ENCODE data around the gene SHLD1.

Gene SHLD1

GRCh38 chr20:5810800-5811422, 60.7 kb downstream of the SHLD1 start:
- TF ChIP-seq, protein P1, sequence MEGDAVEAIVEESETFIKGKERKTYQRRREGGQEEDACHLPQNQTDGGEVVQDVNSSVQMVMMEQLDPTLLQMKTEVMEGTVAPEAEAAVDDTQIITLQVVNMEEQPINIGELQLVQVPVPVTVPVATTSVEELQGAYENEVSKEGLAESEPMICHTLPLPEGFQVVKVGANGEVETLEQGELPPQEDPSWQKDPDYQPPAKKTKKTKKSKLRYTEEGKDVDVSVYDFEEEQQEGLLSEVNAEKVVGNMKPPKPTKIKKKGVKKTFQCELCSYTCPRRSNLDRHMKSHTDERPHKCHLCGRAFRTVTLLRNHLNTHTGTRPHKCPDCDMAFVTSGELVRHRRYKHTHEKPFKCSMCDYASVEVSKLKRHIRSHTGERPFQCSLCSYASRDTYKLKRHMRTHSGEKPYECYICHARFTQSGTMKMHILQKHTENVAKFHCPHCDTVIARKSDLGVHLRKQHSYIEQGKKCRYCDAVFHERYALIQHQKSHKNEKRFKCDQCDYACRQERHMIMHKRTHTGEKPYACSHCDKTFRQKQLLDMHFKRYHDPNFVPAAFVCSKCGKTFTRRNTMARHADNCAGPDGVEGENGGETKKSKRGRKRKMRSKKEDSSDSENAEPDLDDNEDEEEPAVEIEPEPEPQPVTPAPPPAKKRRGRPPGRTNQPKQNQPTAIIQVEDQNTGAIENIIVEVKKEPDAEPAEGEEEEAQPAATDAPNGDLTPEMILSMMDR (IDR thresholded peaks at IDR 0.05) = no peak
- H3K27ac ChIP-seq = no peak overlapping the region
- no peak overlapping the region for H2AFZ ChIP-seq
- no peak overlapping the region for H3K4me2 ChIP-seq (ENCODE audit: low read length)
- H3K27me3 ChIP-seq (ENCODE audit: control insufficient read depth, insufficient read depth, low read length) = no peaks in the 10 kb centered on the region
- H3K9ac ChIP-seq = no peak overlapping the region
- no peaks in the 10 kb centered on the region for H3K9me3 ChIP-seq (ENCODE audit: control insufficient read depth, low read length)
- no peaks in the 10 kb centered on the region for H3K4me1 ChIP-seq
- no peaks in the 10 kb centered on the region for H3K36me3 ChIP-seq (ENCODE audit: control insufficient read depth, insufficient read depth, low read length)
- H3K79me2 ChIP-seq = no peaks in the 10 kb centered on the region
- H3K4me3 ChIP-seq (ENCODE audit: low read depth, low read length) = no peak overlapping the region

- Histone ChIP-seq H3K9ac (no peak overlapping the region), H3K27me3 (ENCODE audit: control insufficient read depth, insufficient read depth, low read length) (no peaks in the 10 kb centered on the region), H3K36me3 (ENCODE audit: control insufficient read depth, insufficient read depth, low read length) (no peaks in the 10 kb centered on the region), H3K4me1 (no peaks in the 10 kb centered on the region), H2AFZ (no peak overlapping the region), H3K27ac (no peak overlapping the region), H3K4me2 (ENCODE audit: low read length) (no peak overlapping the region), H3K79me2 (no peaks in the 10 kb centered on the region), H3K9me3 (ENCODE audit: control insufficient read depth, low read length) (no peaks in the 10 kb centered on the region), H3K4me3 (ENCODE audit: low read depth, low read length) (no peak overlapping the region)
- TF ChIP-seq, protein P1 (IDR thresholded peaks at IDR 0.05) = no peak
Observed at GRCh38 chr20:5811746-5812145, 61.5 kb downstream of the SHLD1 start.

DNA sequence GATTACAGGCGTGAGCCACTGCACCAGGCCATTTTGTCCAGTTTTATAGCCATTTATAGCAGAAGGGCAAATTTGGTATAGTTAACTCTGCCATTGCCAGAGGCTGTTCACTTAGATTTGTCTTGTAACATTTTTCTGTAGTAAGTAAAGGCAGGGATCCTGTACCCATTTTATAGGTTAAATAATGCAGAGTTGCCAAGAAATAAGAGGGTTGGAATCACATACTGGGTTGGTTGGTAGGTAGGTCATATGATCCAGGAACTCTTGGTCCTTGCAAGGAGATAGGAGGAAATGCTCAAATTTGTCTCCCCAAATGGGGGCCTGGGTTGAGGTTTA, 68.1 kb downstream of the SHLD1 start:
- TF ChIP-seq, protein P1 (IDR thresholded peaks at IDR 0.05) = no peak
- Histone ChIP-seq H3K9ac (no peak overlapping the region), H3K36me3 (ENCODE audit: control insufficient read depth, insufficient read depth, low read length) (no peaks in the 10 kb centered on the region), H3K4me2 (ENCODE audit: low read length) (no peak overlapping the region), H2AFZ (no peak overlapping the region), H3K79me2 (no peaks in the 10 kb centered on the region), H3K27ac (no peak overlapping the region), H3K9me3 (ENCODE audit: control insufficient read depth, low read length) (no peaks in the 10 kb centered on the region), H3K4me1 (no peaks in the 10 kb centered on the region), H3K4me3 (ENCODE audit: low read depth, low read length) (no peak overlapping the region), H3K27me3 (ENCODE audit: control insufficient read depth, insufficient read depth, low read length) (no peaks in the 10 kb centered on the region)

DNA sequence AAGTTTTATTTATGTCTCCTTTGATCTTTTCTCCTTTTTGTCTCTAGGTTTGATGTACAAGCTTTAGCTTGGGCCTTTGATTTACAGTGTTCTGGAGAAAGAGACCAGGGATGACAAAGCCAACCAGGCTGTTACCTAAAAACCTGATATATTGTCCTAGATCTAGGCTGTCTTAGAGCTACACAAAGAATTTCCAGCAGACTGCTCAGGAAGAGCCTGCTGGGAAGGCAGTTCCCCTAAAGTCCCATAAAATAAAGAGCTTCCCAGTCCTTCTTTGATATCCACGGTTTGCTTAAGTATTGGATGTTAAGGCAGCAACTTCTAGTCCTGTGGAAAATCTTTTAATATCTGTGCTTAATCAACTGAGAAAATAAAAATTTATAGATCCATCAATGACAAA, 70.5 kb downstream of the SHLD1 start:
- H3K9me3 ChIP-seq (ENCODE audit: control insufficient read depth, low read length) = no peaks in the 10 kb centered on the region
- no peaks in the 10 kb centered on the region for H3K27me3 ChIP-seq (ENCODE audit: control insufficient read depth, insufficient read depth, low read length)
- H3K4me2 ChIP-seq (ENCODE audit: low read length) = no peak overlapping the region
- H3K9ac ChIP-seq = no peak overlapping the region
- no peak overlapping the region for H3K4me3 ChIP-seq (ENCODE audit: low read depth, low read length)
- H3K27ac ChIP-seq = no peak overlapping the region
- H3K79me2 ChIP-seq = no peaks in the 10 kb centered on the region
- H3K4me1 ChIP-seq = no peaks in the 10 kb centered on the region
- TF ChIP-seq, protein P1 (IDR thresholded peaks at IDR 0.05) = no peak
- no peak overlapping the region for H2AFZ ChIP-seq
- H3K36me3 ChIP-seq (ENCODE audit: control insufficient read depth, insufficient read depth, low read length) = no peaks in the 10 kb centered on the region

DNA sequence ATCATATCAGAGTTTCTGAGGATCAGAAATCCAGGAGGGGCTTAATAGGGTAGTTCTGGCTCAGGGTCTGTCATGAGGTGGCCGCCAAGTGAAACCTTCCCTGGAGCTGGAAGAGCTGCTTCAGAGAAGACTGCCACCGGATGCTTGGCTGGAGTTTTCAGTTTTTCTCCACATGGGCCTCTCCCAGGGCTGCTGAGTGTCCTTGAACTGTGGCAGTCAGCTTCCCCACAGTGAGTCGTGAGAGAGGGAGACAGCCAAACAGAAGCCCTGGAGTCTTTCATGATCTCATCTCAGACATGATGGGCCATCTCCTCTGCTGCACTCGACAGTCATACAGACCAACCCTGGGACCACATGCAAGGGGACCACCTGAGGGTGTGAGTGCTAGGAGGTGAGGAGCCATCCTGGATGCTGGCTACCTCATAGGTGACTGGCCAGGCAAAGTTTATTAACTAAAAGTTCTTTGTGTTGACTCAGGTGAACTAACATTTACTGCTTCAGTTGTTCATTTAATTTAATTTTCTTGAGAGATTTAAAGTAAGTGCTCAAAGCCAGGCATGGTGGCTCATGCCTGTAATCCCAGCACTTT, 71.5 kb downstream of the SHLD1 start:
- Histone ChIP-seq H3K9me3 (ENCODE audit: control insufficient read depth, low read length) (no peaks in the 10 kb centered on the region), H3K4me1 (no peaks in the 10 kb centered on the region), H3K27ac (no peak overlapping the region), H3K4me3 (ENCODE audit: low read depth, low read length) (no peak overlapping the region), H3K36me3 (ENCODE audit: control insufficient read depth, insufficient read depth, low read length) (no peaks in the 10 kb centered on the region), H3K4me2 (ENCODE audit: low read length) (no peak overlapping the region), H2AFZ (no peak overlapping the region), H3K27me3 (ENCODE audit: control insufficient read depth, insufficient read depth, low read length) (no peaks in the 10 kb centered on the region), H3K9ac (no peak overlapping the region), H3K79me2 (no peaks in the 10 kb centered on the region)
- TF ChIP-seq, protein P1 (IDR thresholded peaks at IDR 0.05) = no peak

Measured in parathyroid adenoma (tissue), 2 donors.